ENCODE results near the gene TAGAP.
"Not testable (repeated sequence)": the region's sequence is repeated elsewhere in the genome, so short reads cannot be mapped to it uniquely, and the experiment has no call there.

Gene TAGAP

GRCh38 chr6:159008656-159009288 is 36.0 kb downstream of the TAGAP start:
- peak; percentile 76 for FAIRE-seq

- no peak for FAIRE-seq
Observed at GRCh38 chr6:159007510-159007909, 37.3 kb downstream of the TAGAP start.

- FAIRE-seq: no peak
Observed at GRCh38 chr6:159005436-159005835, 39.4 kb downstream of the TAGAP start.

GRCh38 chr6:159004592-159004991 is 40.2 kb downstream of the TAGAP start:
- FAIRE-seq: no peak

GRCh38 chr6:159002432-159003155 is 42.2 kb downstream of the TAGAP start:
- no peak for FAIRE-seq

GRCh38 chr6:158999666-159000403 is 45.0 kb downstream of the TAGAP start, which contains the start of gene RSPH3:
RSPH3 (minus strand) TSS chr6:159000202; CDS start chr6:158999550, 652 bp downstream.
- FAIRE-seq: peak; percentile 64

GRCh38 chr6:158999154-158999665 is 45.6 kb downstream of the TAGAP start:
- FAIRE-seq: no peak

- no peak for FAIRE-seq
Observed at GRCh38 chr6:158996856-158997255, 47.9 kb downstream of the TAGAP start.

- FAIRE-seq: no peak
Observed at GRCh38 chr6:158993639-158994038, 51.2 kb downstream of the TAGAP start.

- FAIRE-seq: no peak
Observed at GRCh38 chr6:158991017-158991723, 53.6 kb downstream of the TAGAP start.

GRCh38 chr6:158989711-158990110 is 55.1 kb downstream of the TAGAP start:
- not testable (repeated sequence) for FAIRE-seq

- no peak for FAIRE-seq
Observed at GRCh38 chr6:158988477-158988876, 56.3 kb downstream of the TAGAP start.

GRCh38 chr6:158987657-158988056 is 57.1 kb downstream of the TAGAP start:
- FAIRE-seq: no peak

Measured in islet of Langerhans (tissue), 1 donor.